Right lobe of liver (tissue), 6 donors: Measurements from ENCODE around the gene PTK7. TPM values are rescaled to one million over a fixed set of nuclear protein-coding genes. Genes with fewer than 3 reads are reported as not detected.

Experiments used
- ATAC-seq, 4 donors: fragments of 200-7000 bp; cut with Tn5 transposase; one replicate each; pipeline ENCODE4 v1.9.1; 2020; ENCODE audit warnings: mild to moderate bottlenecking in 4 of 4, moderate library complexity in 4 of 4
- DNase-seq, 3 donors: peaks; one replicate each; pipeline ENCODE4 v3.0.0-alpha.2; 2020
- H3K27ac ChIP-seq, 3 donors: fragments of 200-600 bp; one replicate each; pipeline ENCODE4 v1.8.0; 2022
- H3K27me3 ChIP-seq, 2 donors: fragments of 200-600 bp; one replicate each; pipeline ENCODE4 v1.8.0; 2022
- H3K36me3 ChIP-seq, 4 donors: fragments of 200-600 bp; sonication (generic) in 1 of 4; one replicate each; pipeline versions ENCODE4 v1.5.1 to v1.8.0; 2017 to 2022; ENCODE audit warnings: control low read depth in 1 of 4
- H3K4me1 ChIP-seq, 4 donors: fragments of 200-600 bp; sonication (generic) in 1 of 4; one replicate each; pipeline versions ENCODE4 v1.5.1 to v1.8.0; 2017 to 2022; ENCODE audit warnings: control low read depth in 1 of 4
- H3K4me3 ChIP-seq, 3 donors: fragments of 200-600 bp; one replicate each; pipeline ENCODE4 v1.8.0; 2022
- H3K9me3 ChIP-seq, 4 donors: fragments of 200-600 bp; sonication (generic) in 1 of 4; one replicate each; pipeline versions ENCODE4 v1.5.1 to v1.8.0; 2017 to 2022; ENCODE audit warnings: control low read depth in 1 of 4
- POLR2A ChIP-seq: fragments of 450-650 bp; IDR thresholded peaks from one replicate; pipeline ENCODE4 v1.6.1; 2017; ENCODE audit warnings: antibody characterized with exemption, mild to moderate bottlenecking
- WGBS: methylation state at CpG from one replicate; pipeline ENCODE4 v1.1.6; 2018; ENCODE audit warnings: low coverage, low lambda C conversion rate; ENCODE audit not compliant: insufficient coverage; ENCODE audit errors: missing lambda C conversion rate; 5-methylcytosine and 5-hydroxymethylcytosine counted together
- intact Hi-C, 2 donors: fragments of 100-400 bp; cut with DNase I; formaldehyde crosslinking; loops; one replicate each; pipeline versions ENCODE4 v1.11.2 to v1.14.1; 2022
- total RNA-seq, 6 experiments: library from RNA; depleted of rRNA in 2 of 6; stranded (reverse); fragments of >200 nt in 2 of 6; fragmentation: NEBNext Ultra II Directional in 3 of 6; extraction: Animal tissue kit (Norgen Biotek cat#: 25700) in 3 of 6; gene quantifications; one replicate each; pipeline versions ENCODE4 v1.1.0 to v1.2.4, GENCODE V29; 2016 to 2023
- TF ChIP-seq, protein P1 (sequence below), 4 donors: fragments of 200-600 bp in 3 of 4; fragments of 450-650 bp in 1 of 4; IDR thresholded peaks; one replicate each; pipeline versions ENCODE4 v1.5.1 to v1.8.0; 2016 to 2022; ENCODE audit warnings: antibody characterized with exemption in 4 of 4, mild to moderate bottlenecking in 2 of 4
- donor health status: DM: no; HTN: yes; CAD: no.
- donor health status: DM: no; HTN: no; CAD: no.
- donor health status: DM: no; HTN: no; CAD: no.
- donor health status: DM: no; HTN: yes; CAD: no.
- donor health status: DM: no; HTN: yes; CAD: no.

PTK7 gene
- total RNA-seq, 6 experiments from 2014 or later, result 0.55 to 1.8 (median 0.99) TPM

DNA sequence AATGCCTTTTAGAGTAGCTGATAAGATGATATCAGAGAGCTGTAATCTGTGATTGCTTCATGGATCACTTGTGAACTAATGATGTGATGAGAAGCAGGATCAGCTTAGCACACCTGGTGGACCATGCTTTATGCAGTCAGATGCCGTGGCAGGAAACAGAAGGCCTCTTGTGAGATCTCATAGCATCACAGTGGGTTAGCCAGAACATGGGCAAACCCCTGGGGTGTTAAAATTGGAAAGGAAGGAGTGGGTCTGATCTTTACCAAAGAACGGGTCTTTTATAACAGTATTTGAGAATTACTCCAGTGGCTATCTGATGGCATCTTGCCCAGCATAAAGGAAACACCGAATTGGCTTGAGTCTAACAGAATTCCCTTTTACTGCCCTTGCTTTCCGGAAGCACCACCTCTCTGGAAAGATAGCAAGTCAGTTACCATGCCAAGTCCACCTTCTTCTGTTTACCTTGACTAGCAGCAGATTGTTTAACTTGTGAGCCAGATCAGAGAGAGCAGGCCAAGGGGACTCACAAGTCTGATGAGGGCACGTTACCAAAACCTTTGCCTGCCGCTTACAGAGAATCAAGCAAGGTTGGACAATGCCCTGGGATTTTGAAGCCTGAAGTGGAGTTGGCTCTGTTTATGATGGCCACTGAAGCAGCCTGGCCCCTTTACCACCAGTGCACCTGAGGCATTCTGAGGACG, 74.1 kb downstream of the PTK7 start:
- H3K4me1 ChIP-seq, result peaks cover 0 to 14% (median 0%) of the 10 kb centered on the region in 4 donors
- H3K4me3 ChIP-seq, result no peak overlapping the region
- H3K9me3 ChIP-seq, result no peaks in the 10 kb centered on the region
- peak overlapping the region in 2 of 3 donors; percentile 26 to 51 for H3K27ac ChIP-seq
- peak; percentile 85 to 95 (median 90) for ATAC-seq
- intact Hi-C loops, result no loop called here
- 25% methylated on average over 4 of the region's 7 CpGs for WGBS
- DNase-seq, result peak in 1 of 3 donors; percentile 86
- no peaks in the 10 kb centered on the region for H3K27me3 ChIP-seq
- H3K36me3 ChIP-seq, result no peaks in the 10 kb centered on the region
- no peak for TF ChIP-seq POLR2A
- TF ChIP-seq, protein P1, sequence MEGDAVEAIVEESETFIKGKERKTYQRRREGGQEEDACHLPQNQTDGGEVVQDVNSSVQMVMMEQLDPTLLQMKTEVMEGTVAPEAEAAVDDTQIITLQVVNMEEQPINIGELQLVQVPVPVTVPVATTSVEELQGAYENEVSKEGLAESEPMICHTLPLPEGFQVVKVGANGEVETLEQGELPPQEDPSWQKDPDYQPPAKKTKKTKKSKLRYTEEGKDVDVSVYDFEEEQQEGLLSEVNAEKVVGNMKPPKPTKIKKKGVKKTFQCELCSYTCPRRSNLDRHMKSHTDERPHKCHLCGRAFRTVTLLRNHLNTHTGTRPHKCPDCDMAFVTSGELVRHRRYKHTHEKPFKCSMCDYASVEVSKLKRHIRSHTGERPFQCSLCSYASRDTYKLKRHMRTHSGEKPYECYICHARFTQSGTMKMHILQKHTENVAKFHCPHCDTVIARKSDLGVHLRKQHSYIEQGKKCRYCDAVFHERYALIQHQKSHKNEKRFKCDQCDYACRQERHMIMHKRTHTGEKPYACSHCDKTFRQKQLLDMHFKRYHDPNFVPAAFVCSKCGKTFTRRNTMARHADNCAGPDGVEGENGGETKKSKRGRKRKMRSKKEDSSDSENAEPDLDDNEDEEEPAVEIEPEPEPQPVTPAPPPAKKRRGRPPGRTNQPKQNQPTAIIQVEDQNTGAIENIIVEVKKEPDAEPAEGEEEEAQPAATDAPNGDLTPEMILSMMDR (IDR thresholded peaks at IDR 0.05), result no peak

DNA sequence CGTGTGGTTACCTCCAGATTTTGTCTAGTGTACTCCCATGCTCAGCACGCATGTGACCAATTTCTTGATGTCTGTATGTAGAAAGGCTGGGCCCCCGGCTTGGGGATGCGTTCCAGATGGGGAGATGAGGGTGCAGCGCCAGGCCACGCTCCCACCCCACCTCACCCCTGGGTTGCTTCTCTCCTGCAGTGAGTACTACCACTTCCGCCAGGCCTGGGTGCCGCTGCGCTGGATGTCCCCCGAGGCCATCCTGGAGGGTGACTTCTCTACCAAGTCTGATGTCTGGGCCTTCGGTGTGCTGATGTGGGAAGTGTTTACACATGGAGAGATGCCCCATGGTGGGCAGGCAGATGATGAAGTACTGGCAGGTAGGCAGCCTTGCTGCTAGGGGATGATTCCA, 83.5 kb downstream of the PTK7 start:
- Histone ChIP-seq H3K27me3 (no peaks in the 10 kb centered on the region), H3K36me3 (no peaks in the 10 kb centered on the region), H3K4me3 (no peak overlapping the region), H3K4me1 (no peaks in the 10 kb centered on the region), H3K27ac (no peak overlapping the region), H3K9me3 (no peaks in the 10 kb centered on the region)
- intact Hi-C loops, result no loop called here
- DNase-seq, result no peak
- WGBS, result 87% methylated on average over 8 of the region's 11 CpGs
- no peak for ATAC-seq
- TF ChIP-seq, protein P1 (IDR thresholded peaks at IDR 0.05), result no peak
- TF ChIP-seq POLR2A, result no peak

DNA sequence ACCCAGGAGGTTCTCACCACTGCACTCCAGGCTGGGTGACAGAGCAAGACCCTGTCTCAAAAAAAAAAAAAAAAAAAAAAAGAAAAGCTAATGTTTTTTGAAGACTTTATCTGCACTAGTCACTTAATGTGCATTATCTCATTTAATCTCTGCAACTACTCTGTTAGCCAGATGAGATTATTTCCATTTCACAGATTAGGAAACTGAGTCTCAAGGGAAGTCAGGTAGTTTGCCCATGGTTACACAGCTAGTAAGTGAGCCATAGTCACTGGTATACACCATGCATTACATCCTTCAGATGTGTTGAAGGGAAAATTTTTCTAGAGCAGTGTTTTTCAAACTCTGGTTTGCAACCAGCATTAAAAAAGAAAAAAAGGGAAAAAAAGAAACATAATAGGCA, 87.8 kb downstream of the PTK7 start:
- TF ChIP-seq, protein P1 (IDR thresholded peaks at IDR 0.05), result no peak
- no peaks in the 10 kb centered on the region for H3K36me3 ChIP-seq
- ATAC-seq (no peak), DNase-seq (no peak)
- intact Hi-C loops, result no loop called here
- H3K27ac ChIP-seq, result no peak overlapping the region
- no peaks in the 10 kb centered on the region for H3K27me3 ChIP-seq
- no peaks in the 10 kb centered on the region for H3K4me1 ChIP-seq
- H3K4me3 ChIP-seq, result no peak overlapping the region
- no peaks in the 10 kb centered on the region for H3K9me3 ChIP-seq

DNA sequence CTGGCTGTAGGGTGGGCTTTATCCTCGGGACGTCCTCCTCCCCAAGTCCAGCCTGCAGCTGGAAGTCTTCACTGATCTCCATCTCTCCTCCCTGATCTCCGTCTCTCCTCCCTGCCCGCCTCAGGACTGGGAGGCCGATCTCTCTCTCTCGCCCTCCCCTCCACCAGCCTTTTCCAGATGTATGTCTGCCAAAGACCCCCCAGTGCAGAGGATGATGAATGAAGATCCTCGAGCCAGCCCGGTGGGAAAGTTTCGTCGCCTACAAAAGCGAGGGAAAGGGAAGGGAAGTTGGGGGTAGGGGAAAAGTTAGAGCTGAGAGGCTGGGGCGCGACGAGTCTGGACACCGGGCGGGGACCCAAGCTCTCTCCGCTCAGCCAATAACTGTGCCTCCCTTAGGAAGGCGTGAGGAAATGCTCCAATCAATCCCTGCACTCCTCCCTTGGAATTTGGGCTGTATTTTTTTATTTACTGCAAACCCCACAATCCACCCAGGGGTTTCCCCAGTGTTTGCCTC, 94.4 kb downstream of the PTK7 start:
- WGBS, result under 1% methylated on average over 13 of the region's 18 CpGs
- Histone ChIP-seq H3K27ac (peak overlapping the region; percentile 87 to 100 (median 99)), H3K27me3 (no peaks in the 10 kb centered on the region), H3K4me3 (peak overlapping the region; percentile 40 to 98 (median 88)), H3K9me3 (no peaks in the 10 kb centered on the region), H3K36me3 (peaks cover 0 to 7% (median 2%) of the 10 kb centered on the region in 4 donors), H3K4me1 (peaks cover 0 to 19% (median 7%) of the 10 kb centered on the region in 4 donors)
- DNase-seq (peak; percentile 75 to 89 (median 87)), ATAC-seq (peak; percentile 36 to 62 (median 56))
- TF ChIP-seq POLR2A, result no peak
- TF ChIP-seq, protein P1 (IDR thresholded peaks at IDR 0.05), result no peak
- intact Hi-C loops, result no loop called here
